HG02938 (cell line): ENCODE data around the gene CDH12.

Source experiments
- ATAC-seq: cut with Tn5 transposase; IDR thresholded peaks from one replicate; pipeline ENCODE4 v1.9.1; 2021; ENCODE audit warnings: mild to moderate bottlenecking, moderate library complexity; ENCODE audit not compliant: unreplicated experiment

The CDH12 gene

DNA sequence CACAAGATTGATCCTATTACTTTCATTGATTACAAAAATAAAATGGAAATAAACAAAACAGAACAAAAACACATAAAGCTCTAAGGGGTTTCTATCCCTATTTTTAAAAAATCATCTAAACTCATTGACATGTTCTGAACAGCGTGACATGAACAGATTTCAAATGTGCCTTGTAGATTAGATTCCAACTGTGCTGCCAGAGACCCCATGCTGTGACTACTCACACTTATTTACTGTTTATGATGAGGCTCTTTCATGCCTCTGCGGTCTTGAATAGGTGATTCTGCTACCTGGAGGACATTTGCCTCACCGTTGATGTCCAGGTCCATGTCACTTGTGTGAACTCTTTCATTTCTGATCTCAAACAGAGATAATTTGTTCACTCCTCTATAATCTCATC lies 990.2 kb downstream of the CDH12 start:
- ATAC-seq: no peak

GRCh38 chr5:21858441-21858840 lies 994.7 kb downstream of the CDH12 start:
- ATAC-seq: no peak

GRCh38 chr5:21856987-21857386 lies 996.2 kb downstream of the CDH12 start:
- no peak for ATAC-seq

DNA sequence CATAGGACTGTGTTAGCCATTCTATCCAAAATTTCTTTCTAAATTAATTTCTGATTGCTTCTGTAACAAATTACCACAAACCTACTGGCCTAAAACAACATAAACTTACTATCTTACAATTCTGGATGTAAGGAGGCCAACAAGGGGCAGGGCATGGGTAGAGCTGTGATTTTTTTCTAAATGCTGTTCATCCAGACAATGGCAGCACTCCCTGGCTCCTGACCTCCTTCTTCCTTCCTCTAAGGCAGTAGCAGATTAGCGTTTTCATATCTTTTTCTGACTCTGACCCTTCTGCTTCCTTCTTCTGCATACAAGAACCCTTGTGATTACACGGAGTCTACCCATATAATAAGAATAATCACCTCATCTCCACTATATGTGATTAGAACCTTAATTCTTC lies 1005.8 kb downstream of the CDH12 start:
- no peak for ATAC-seq

DNA sequence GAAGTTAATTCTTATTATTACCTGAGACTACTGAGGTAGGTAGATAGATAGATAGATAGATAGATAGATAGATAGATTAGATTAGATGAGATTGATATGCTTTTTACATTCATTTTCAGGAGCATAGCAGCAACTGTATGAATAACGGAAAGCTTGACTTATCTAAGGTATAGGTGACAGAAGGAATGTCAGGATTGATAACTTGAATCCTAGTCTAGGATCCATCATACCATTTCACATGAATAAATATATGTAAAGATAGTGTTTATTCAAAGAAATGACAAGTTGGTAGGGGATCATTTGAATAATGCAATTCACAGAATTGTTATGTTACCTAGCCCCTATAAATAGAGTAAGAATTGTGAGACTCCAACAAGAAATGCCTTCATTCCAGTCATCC lies 1008.2 kb downstream of the CDH12 start:
- ATAC-seq: no peak

DNA sequence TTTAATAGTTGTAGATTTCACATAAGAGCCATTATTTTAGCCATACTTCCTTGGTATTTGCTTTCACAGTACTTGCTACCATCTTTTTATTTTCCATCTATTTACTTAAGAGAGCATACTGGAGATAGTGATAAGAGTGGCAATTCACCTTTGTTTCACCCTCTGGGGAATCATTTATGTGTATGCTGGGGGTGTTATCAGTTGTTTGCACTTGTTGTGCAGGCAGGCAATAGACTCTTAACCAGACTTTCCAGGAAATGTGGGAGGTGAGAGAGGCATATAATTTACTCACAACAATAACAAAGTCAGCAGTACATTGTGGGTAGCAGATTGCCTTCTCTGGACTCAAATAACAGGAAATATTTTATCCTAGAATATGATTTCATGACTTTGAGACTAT lies 1018.3 kb downstream of the CDH12 start:
- ATAC-seq: no peak

DNA sequence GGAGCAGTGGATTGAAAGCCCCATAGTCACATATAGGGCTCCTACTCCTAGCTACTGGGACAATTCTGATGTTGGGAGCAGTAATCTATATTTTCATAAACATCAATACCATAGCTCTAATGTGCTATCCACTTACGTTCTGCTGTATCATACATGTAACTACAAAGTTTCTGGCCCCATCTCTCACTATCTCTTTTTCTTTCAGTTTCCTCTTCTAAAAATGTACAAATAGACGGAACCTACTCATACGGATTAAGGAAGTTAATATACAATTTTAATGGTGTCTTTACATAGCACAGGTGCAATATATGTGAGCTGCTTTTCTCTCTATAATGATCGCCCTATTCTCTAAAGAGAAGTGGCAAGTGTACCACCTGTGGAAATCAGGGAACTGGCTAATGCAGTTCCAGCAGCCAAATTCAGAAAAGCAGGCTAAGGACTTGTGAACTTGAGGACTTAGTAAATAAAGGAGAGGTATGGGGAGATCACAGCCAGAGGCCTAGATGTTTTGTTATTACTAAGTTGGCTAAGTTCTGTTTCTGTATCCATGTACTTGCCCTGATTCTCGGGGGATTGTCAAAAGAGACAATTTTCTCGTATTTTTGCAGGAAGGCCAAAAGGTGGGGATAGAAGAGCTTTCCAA lies 1021.9 kb downstream of the CDH12 start:
- ATAC-seq: peak; percentile 87

DNA sequence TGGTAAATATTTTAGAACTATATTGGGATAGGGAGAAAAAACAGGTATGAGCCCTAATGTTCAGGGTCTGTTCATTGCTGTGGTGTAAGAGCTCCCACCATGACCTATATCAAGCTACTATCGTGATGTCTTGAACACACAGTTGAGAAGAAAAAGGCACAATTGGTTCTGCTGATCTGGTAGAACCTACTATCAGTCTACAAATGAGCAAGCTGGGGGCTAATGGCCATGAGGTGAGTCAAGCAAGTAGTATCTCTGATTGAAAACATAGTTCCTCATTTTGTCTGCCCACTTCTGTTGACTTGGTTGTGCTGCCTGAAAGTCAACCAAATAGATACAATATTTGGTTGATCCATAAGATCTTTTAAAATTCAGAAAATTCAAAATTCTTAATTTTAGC lies 1026.3 kb downstream of the CDH12 start:
- ATAC-seq: peak; percentile 36

DNA sequence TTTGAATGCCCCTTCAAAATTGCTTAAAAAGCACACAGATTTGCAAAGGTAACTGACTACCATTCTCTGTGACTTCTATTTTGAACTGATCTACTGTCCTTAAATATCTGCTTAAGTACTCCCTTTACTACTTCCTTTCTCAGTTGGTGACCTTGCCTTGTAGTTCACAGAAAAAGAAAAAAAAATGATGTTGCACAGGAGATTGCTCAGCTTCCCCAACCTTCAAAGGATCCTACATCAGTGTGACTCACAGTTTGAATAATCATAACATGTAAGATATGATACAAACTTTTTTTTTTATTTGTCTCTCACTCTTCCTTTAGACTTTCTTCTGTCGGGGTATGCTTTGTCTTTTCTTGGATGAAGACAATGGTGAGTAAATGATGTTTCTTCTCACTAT lies 1029.6 kb downstream of the CDH12 start:
- ATAC-seq: no peak

- no peak for ATAC-seq
These were observed 1030.0 kb downstream of the CDH12 start for GRCh38 chr5:21823076-21823574.

GRCh38 chr5:21820527-21820926 lies 1032.6 kb downstream of the CDH12 start:
- ATAC-seq: no peak

DNA sequence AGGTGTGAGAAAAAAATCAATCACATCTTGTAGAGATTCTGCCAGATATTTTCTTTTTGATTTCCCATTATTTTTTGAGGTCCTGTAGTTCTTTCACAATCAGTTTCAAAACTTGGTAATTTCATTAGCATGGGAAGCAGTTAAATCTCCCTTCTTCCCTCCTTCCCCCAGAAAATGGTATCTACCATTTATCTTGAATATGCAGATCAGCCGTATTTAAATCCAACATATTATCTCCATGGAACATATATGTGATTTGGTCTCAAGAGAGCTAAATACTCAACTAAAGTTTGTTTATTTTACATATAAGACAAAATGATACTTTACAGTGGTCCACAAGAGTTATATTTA lies 1034.8 kb downstream of the CDH12 start:
- no peak for ATAC-seq

GRCh38 chr5:21817668-21818369 lies 1035.3 kb downstream of the CDH12 start:
- ATAC-seq: no peak

DNA sequence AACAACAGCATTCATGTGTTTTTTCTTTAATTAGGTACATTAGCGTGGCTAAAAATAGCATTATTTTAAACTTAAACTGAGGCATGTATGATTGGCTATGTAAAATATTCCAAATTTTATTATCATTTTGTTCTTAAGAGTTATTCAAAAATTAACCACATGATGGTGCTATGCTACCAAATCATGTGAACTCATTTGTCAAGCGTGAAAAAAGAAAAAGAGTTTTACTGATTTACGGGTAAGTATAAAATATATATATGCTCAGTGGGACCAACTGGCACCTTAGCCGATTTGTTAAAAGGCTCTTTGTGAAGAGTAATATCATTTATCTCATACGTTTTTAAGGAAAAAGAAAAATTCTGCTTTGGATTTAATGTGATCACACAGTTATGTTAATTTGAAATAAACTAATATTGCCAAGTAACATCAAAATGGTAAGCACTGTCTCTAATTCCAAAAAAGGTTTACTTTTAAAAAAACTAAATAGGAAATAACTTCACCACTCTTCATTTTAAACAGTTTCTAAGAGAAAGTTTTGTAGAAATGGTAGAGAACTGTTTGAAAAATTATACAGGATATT lies 1042.3 kb downstream of the CDH12 start:
- ATAC-seq: peak; percentile 61

- no peak for ATAC-seq
These were observed 1043.5 kb downstream of the CDH12 start for GRCh38 chr5:21809611-21810010.

DNA sequence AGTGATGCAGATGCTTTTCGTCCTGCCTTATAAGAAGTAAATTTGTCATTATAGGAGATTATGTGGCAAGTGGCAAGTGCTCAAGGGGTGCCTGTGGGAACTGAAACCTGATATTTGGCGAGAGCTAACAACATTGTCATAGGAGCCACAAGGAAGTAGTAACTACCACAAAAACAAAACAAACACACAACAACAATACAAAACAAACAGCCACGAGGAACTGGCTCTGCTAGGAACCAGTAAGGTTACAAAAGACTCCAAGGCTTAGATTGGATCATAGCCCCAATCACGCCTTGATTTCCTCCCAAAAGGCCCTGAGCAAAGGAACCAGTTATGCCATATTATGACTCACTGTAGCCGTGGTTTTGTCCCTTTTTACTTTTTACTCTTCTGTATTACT lies 1045.2 kb downstream of the CDH12 start:
- no peak for ATAC-seq

- ATAC-seq: no peak
These were observed 1046.2 kb downstream of the CDH12 start for GRCh38 chr5:21806943-21807342.

- no peak for ATAC-seq
These were observed 1046.9 kb downstream of the CDH12 start for GRCh38 chr5:21806271-21806670.

DNA sequence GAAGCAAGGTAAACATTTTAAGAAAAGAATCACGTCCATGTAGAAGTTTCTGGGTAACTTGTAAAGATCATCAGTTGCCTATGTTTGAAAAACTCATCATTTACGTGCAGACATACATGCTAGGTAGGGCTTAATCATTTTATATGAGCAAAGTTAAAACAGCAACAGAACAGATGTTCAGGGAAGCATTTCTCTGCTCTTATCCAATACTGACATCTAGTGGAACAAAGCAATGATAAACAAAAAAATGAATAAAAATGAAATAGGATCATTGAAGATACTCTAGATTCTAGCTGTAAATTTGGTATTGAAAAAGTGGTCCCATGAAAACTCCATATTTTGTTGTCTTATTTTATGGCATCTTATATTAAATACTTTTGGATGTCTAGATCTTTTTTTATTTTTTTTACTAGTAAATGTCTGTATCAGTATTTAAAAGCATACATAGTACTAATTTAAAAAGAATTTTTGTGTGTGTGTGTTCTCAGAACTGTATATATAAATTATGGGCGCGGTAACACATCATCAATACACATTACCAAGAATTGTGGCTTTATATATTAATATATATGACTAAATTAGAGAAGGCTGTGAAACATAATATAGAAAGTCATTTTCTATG lies 1050.2 kb downstream of the CDH12 start:
- no peak for ATAC-seq

- ATAC-seq: no peak
These were observed 1051.0 kb downstream of the CDH12 start for GRCh38 chr5:21802100-21802499.

GRCh38 chr5:21792748-21793147 lies 1060.4 kb downstream of the CDH12 start:
- ATAC-seq: no peak

DNA sequence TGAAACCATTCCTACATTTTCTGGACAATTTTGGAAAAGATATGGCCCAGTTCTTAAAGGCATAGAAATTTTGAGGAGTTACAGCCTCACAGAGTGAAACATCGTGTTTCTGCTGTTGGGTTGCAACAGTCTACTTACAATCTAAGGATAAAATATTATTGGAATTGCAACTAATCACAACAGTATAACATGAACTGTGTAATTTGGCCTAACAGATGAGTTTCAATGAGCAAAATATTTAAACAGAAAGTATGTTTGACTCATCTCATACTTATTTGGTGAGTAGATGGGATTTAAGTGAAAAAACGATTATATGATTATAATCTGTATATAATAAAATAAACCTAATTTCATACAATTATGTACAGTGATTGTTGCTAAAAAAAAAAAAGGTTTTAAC lies 1061.8 kb downstream of the CDH12 start:
- ATAC-seq: no peak
